NCI-H2107 treated with DMSO at 0.1 percent for 48 hours (cell line): ENCODE results near the gene OR7A5.
"Not testable (repeated sequence)": the region's sequence is repeated elsewhere in the genome, so short reads cannot be mapped to it uniquely, and the experiment has no call there.

Source experiments
- DNase-seq: peaks from one replicate; lab custom pipeline; 2025; ENCODE audit not compliant: unreplicated experiment; lab: John Stamatoyannopoulos, UW

Gene OR7A5

GRCh38 chr19:14835011-14835410 is at the start of gene OR7A5, which contains the start of gene OR7C1:
Gene OR7A5 (minus strand): TSS chr19:14835185. CDS start chr19:14828241, 6,944 bp downstream.
Gene OR7C1 (minus strand): TSS chr19:14835185. CDS start chr19:14800136, 35,049 bp downstream.
- no peak for DNase-seq

DNA sequence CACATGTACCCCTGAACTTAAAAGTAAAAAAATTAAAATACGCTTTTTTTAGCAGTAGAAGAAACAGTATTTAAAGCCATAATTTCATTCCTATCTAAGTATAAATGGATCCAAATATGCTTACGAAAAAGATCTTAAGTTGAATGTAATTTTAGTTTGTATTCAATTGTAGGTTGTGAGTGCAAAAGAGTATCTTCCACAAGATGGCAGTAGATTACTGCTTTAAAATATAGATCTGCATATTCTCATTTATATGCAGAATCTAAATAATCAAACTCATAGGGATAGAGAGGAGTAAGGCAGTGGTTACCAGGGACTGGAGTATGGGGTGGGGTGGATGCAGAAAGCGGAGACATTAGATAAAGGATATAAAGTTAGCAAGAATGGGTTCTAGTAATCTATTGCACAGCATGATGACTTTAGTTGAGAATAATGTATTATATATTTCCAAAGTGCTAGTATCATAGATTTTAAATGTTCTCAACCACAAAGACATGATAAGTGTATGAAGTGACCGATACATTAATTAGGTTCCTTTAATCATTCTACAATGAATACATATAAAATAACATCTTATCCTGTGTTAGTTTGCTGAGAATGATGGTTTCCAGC is 36.7 kb upstream of the OR7A5 start:
- DNase-seq = no peak

GRCh38 chr19:14868497-14868896 is 33.5 kb upstream of the OR7A5 start:
- no peak for DNase-seq

GRCh38 chr19:14848822-14849221 is 13.8 kb upstream of the OR7A5 start, which contains the start of gene OR7A10:
Gene OR7A10 (minus strand): TSS chr19:14848922. CDS start chr19:14841877, 7,045 bp downstream.
- no peak for DNase-seq

DNA sequence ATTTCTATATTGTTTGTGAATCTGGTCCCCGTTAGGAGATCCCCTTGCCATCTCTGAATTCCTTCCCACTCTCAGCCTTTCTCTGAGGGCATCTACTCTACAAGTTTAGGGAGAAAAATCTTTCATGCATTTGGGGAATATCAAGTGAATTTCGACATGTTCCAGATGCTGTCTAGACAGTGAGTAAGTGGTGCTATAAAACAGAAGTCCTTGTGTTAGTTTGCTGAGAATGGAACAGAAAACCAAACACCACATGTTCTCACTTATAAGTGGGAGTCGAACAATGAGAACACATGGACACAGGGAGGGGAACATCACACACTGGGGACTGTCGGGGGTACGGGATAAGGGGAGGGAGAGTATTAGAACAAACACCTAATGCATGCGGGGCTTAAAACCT is 8.6 kb upstream of the OR7A5 start:
- no peak for DNase-seq

DNA sequence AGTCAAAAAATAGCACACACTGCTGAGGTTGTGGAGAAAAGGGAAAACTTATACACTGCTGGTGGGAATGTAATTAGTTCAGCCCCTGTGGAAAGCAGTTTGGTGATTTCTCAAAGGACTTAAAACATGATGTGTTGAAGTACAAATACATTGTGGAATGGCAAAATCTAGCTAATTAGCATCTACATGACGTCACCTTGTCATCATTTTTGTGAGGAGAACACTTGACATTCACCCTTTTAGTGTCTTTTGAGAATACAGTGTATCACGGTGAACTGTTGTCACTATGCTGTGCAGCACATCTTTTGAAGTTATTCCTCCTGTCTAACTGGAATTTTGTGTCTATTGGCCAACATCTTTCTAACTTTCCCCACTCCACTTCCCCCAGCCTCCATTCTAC is 8.2 kb upstream of the OR7A5 start:
- DNase-seq = no peak

- DNase-seq = no peak
Measured at GRCh38 chr19:14840206-14840605, 5.2 kb upstream of the OR7A5 start.

GRCh38 chr19:14837391-14837790 is 2.4 kb upstream of the OR7A5 start:
- DNase-seq = no peak

GRCh38 chr19:14830702-14831101 is 4.3 kb downstream of the OR7A5 start:
- DNase-seq = no peak

DNA sequence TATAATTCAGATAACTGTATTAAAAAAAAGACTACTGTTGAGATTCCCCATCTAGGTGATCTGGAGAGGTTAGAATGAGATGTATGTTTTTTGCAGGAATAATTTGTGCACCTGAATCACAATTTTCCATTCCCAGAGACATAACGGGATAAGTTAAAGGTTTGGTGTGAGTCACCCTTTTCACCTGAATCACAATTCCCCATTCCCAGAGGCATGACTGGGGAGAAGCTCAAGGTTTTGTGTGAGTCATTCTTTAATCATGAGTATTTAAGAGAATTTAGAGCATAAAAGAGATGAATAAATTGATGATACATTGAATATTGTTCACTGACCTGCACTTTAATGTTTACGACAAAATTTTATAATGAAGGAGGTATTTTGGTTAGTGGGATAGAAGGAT is 9.0 kb downstream of the OR7A5 start:
- DNase-seq = no peak

DNA sequence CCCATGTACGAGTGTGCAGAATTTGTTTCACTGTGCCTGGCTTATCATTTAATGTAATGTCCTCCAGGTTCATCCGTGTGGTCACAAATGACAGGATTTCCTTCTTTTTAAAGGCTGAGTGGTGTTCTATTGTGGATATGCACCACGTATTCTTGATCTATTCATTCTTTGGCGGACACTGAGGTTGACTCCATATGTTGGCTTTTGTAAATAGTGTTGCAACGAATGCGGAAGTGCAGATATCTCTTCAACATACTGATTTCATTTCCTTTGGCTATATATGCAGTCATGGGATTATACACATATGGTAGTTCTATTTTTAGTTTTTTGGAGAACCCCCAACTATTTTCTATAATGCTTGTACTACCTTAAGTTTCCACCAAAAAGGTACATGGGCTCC is 13.0 kb downstream of the OR7A5 start:
- DNase-seq = no peak

DNA sequence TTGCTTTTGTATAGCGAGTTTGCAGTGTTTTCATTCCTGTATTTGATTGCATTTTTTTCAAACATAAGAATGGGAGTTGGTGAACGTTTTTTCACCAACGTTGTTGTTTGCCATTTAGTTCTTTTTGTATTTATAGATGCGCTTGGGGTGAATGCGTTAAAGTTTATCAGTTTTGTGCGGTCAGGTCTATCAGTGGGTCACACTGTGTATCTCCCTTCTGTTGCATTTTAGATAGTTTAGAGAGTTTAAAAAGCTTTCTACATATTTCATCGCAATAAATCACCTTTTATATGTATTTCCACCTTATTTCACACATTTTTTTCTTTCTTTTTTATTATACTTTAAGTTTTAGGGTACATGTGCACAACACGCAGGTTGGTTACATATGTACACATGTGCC is 16.4 kb downstream of the OR7A5 start:
- no peak for DNase-seq

- no peak for DNase-seq
Measured at GRCh38 chr19:14817052-14817451, 17.9 kb downstream of the OR7A5 start.

DNA sequence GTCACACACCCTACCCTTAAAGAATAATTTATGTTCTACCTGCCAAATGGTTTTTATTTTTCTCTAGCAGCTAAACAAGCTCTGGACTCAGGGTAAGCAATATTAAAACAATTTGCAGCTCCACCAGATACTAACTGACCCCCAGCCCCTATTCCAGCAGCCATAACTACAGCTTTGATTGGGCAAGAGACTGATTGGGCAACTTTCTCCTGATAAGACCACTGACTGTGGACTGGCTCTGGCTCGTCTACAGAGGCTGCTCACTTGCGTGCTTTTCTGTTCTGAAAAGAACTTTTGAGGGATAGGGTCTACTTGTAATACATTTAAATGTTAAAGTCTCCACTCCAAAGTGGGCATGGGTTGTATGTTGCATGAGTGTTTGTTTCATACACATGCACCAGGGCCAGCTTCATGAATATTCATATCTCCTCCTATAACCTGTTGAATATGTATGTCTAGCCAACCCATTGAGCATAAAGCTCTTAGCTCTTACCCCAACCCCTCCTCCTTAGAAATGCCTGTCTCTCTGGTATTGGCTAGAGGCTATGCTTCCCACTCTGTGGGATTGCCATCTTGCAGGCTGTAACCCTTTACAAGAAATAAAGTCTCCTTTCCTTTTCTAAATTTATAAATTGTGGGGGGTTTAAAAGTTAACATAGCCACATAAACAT is 19.9 kb downstream of the OR7A5 start:
- no peak for DNase-seq

GRCh38 chr19:14809272-14810057 is 25.5 kb downstream of the OR7A5 start:
- DNase-seq = no peak

- DNase-seq = no peak
Measured at GRCh38 chr19:14804765-14805164, 30.2 kb downstream of the OR7A5 start.

- no peak for DNase-seq
Measured at GRCh38 chr19:14798760-14799159, 36.2 kb downstream of the OR7A5 start.

GRCh38 chr19:14796021-14796420 is 39.0 kb downstream of the OR7A5 start:
- no peak for DNase-seq

- DNase-seq = no peak
Measured at GRCh38 chr19:14795078-14795721, 39.8 kb downstream of the OR7A5 start.

DNA sequence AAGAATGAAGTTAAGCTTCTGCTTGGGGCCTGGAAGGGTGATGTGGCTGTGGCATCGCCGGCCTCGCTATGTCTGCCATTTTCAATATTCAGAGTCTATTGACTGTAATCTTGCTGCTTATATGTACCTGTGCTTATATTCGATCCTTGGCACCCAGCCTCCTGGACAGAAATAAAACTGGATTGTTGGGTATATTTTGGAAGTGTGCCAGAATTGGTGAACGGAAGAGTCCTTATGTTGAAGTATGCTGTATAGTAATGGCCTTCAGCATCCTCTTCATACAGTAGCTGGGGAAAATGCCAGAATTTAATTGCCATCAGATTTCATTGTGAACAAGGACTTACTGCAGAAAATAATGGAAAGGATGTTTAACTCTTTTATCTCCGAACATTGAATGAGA is 42.7 kb downstream of the OR7A5 start:
- DNase-seq = not testable (repeated sequence)

- no peak for DNase-seq
Measured at GRCh38 chr19:14786421-14786851, 48.5 kb downstream of the OR7A5 start.
